Neural progenitor cell (in vitro differentiated cells): ENCODE results near the gene KLHDC7B. TPM values are rescaled to one million over a fixed set of nuclear protein-coding genes. Genes with fewer than 3 reads are reported as not detected.

Experiments used
- DNase-seq: peaks from one replicate; pipeline ENCODE4 v3.0.0-alpha.2; 2016; ENCODE audit warnings: low spot score
- H2AFZ ChIP-seq: fragments of 200-600 bp; sonication (generic); replicated peaks from 2 replicates; pipeline ENCODE4 v1.6.1; 2016; ENCODE audit warnings: antibody characterized with exemption
- H3F3A ChIP-seq: fragments of 200-600 bp; sonication (generic); 2 replicates; pipeline ENCODE4 v1.6.1; 2016; ENCODE audit warnings: antibody characterized with exemption, low read depth
- H3K27ac ChIP-seq: fragments of 200-600 bp; sonication (generic); 2 replicates; pipeline ENCODE4 v1.5.1; 2016; ENCODE audit warnings: mild to moderate bottlenecking
- H3K27me3 ChIP-seq: fragments of 200-600 bp; sonication (generic); 2 replicates; pipeline ENCODE4 v1.6.1; 2016; ENCODE audit warnings: mild to moderate bottlenecking, moderate library complexity
- H3K36me3 ChIP-seq: fragments of 200-600 bp; sonication (generic); 2 replicates; pipeline ENCODE4 v1.5.1; 2016
- H3K4me1 ChIP-seq: fragments of 200-600 bp; sonication (generic); 2 replicates; pipeline ENCODE4 v1.6.1; 2016; ENCODE audit warnings: mixed run types
- H3K4me2 ChIP-seq: fragments of 200-600 bp; sonication (generic); 2 replicates; pipeline ENCODE4 v1.6.1; 2016
- H3K4me3 ChIP-seq: fragments of 200-600 bp; sonication (generic); 2 replicates; pipeline ENCODE4 v1.5.1; 2016
- H3K79me2 ChIP-seq: fragments of 200-600 bp; sonication (generic); 2 replicates; pipeline ENCODE4 v1.6.1; 2016; ENCODE audit warnings: low read depth
- H3K9ac ChIP-seq: fragments of 200-600 bp; sonication (generic); 2 replicates; pipeline ENCODE4 v1.6.1; 2016
- H3K9me3 ChIP-seq: fragments of 200-600 bp; sonication (generic); 2 replicates; pipeline ENCODE4 v1.5.1; 2016; ENCODE audit warnings: low read depth
- H4K20me1 ChIP-seq: fragments of 200-600 bp; sonication (generic); 2 replicates; pipeline ENCODE4 v1.6.1; 2016; ENCODE audit warnings: low read depth
- H3K27ac Mint-ChIP-seq: 3 replicates; pipeline ENCODE4 v1.8.0; 2021; ENCODE audit warnings: mixed read lengths
- H3K27me3 Mint-ChIP-seq: 2 replicates; pipeline ENCODE4 v1.8.0; 2022; ENCODE audit warnings: low read depth, mild to moderate bottlenecking, inconsistent platforms, moderate library complexity, mixed read lengths; ENCODE audit not compliant: insufficient read depth
- H3K36me3 Mint-ChIP-seq: 3 replicates; pipeline ENCODE4 v1.8.0; 2021; ENCODE audit warnings: mixed read lengths
- H3K4me1 Mint-ChIP-seq: 3 replicates; pipeline ENCODE4 v1.8.0; 2021; ENCODE audit warnings: mixed read lengths
- H3K4me3 Mint-ChIP-seq: 3 replicates; pipeline ENCODE4 v1.8.0; 2021; ENCODE audit warnings: mild to moderate bottlenecking, moderate library complexity, mixed read lengths
- H3K9me3 Mint-ChIP-seq: 3 replicates; pipeline ENCODE4 v1.8.0; 2020; ENCODE audit warnings: mixed read lengths
- CTCF ChIP-seq: fragments of 200-600 bp; sonication (generic); IDR thresholded peaks from 2 replicates; pipeline ENCODE4 v1.5.1; 2017; ENCODE audit warnings: antibody characterized with exemption, mild to moderate bottlenecking
- EZH2 ChIP-seq: fragments of 200-600 bp; sonication (generic); IDR thresholded peaks from 2 replicates; pipeline ENCODE4 v1.6.1; 2017; ENCODE audit warnings: antibody characterized with exemption, mild to moderate bottlenecking, moderate library complexity
- EZH2phosphoT487 ChIP-seq: fragments of 200-600 bp; sonication (generic); IDR thresholded peaks from 2 replicates; pipeline ENCODE4 v1.6.1; 2017; ENCODE audit warnings: antibody characterized with exemption
- total RNA-seq: library from RNA; depleted of rRNA; stranded (reverse); fragments of >200 nt; gene quantifications from 2 replicates; pipeline ENCODE4 v1.2.3, GENCODE V29; 2015; ENCODE audit warnings: low replicate concordance

The KLHDC7B gene
- total RNA-seq, 1 donor from 2014 or later = not detected

GRCh38 chr22:50525858-50526107 lies 19.9 kb upstream of the KLHDC7B start:
- Mint-ChIP-seq H3K4me3 (peak overlapping the region; percentile 82), H3K27ac (no peak overlapping the region), H3K27me3 (peaks cover 38% of the 10 kb centered on the region), H3K9me3 (no peaks in the 10 kb centered on the region), H3K4me1 (peaks cover 12% of the 10 kb centered on the region), H3K36me3 (peaks cover 5% of the 10 kb centered on the region)
- Histone ChIP-seq H3K79me2 (peaks cover 9% of the 10 kb centered on the region), H3F3A (peaks cover 50% of the 10 kb centered on the region), H3K9ac (no peak overlapping the region), H3K36me3 (no peaks in the 10 kb centered on the region), H2AFZ (peak overlapping the region; percentile 93), H3K4me3 (peak overlapping the region; percentile 92), H3K27me3 (peaks cover 46% of the 10 kb centered on the region), H3K9me3 (no peaks in the 10 kb centered on the region), H3K4me1 (peaks cover 13% of the 10 kb centered on the region), H3K4me2 (peak overlapping the region; percentile 99), H3K27ac (peak overlapping the region; percentile 78), H4K20me1 (peaks cover 61% of the 10 kb centered on the region)
- no peak for DNase-seq
- TF ChIP-seq EZH2phosphoT487 (no peak), CTCF (no peak), EZH2 (no peak)

- Histone ChIP-seq H3F3A (peaks cover 54% of the 10 kb centered on the region), H3K79me2 (peaks cover 9% of the 10 kb centered on the region), H3K27ac (peak overlapping the region; percentile 78), H3K9me3 (no peaks in the 10 kb centered on the region), H3K9ac (no peak overlapping the region), H2AFZ (peak overlapping the region; percentile 93), H3K27me3 (peaks cover 51% of the 10 kb centered on the region), H4K20me1 (peaks cover 66% of the 10 kb centered on the region), H3K4me3 (peak overlapping the region; percentile 92), H3K36me3 (no peaks in the 10 kb centered on the region), H3K4me1 (peaks cover 18% of the 10 kb centered on the region), H3K4me2 (peak overlapping the region; percentile 99)
- no peak overlapping the region for H3K27ac Mint-ChIP-seq
- peaks cover 12% of the 10 kb centered on the region for H3K4me1 Mint-ChIP-seq
- no peaks in the 10 kb centered on the region for H3K9me3 Mint-ChIP-seq
- H3K4me3 Mint-ChIP-seq = peak overlapping the region; percentile 80
- TF ChIP-seq CTCF (peak; percentile 54), EZH2phosphoT487 (no peak)
- peaks cover 43% of the 10 kb centered on the region for H3K27me3 Mint-ChIP-seq
- peak; percentile 87 for DNase-seq
- H3K36me3 Mint-ChIP-seq = peaks cover 5% of the 10 kb centered on the region
Observed at GRCh38 chr22:50526108-50526833, 19.4 kb upstream of the KLHDC7B start.

- DNase-seq = peak; percentile 24
- H3K4me3 Mint-ChIP-seq = peak overlapping the region; percentile 80
- H3K36me3 Mint-ChIP-seq = peaks cover 5% of the 10 kb centered on the region
- peaks cover 45% of the 10 kb centered on the region for H3K27me3 Mint-ChIP-seq
- Histone ChIP-seq H4K20me1 (peaks cover 66% of the 10 kb centered on the region), H2AFZ (no peak overlapping the region), H3K27me3 (peaks cover 60% of the 10 kb centered on the region), H3K4me2 (peak overlapping the region; percentile 99), H3K9me3 (no peaks in the 10 kb centered on the region), H3K4me3 (peak overlapping the region; percentile 92), H3F3A (peaks cover 58% of the 10 kb centered on the region), H3K36me3 (no peaks in the 10 kb centered on the region), H3K27ac (no peak overlapping the region), H3K9ac (no peak overlapping the region), H3K4me1 (peaks cover 21% of the 10 kb centered on the region), H3K79me2 (peaks cover 9% of the 10 kb centered on the region)
- H3K27ac Mint-ChIP-seq = no peak overlapping the region
- TF ChIP-seq EZH2 (no peak), CTCF (no peak), EZH2phosphoT487 (no peak)
- H3K9me3 Mint-ChIP-seq = no peaks in the 10 kb centered on the region
- H3K4me1 Mint-ChIP-seq = peaks cover 12% of the 10 kb centered on the region
Observed at GRCh38 chr22:50526834-50527801, 18.6 kb upstream of the KLHDC7B start.
